DMS79 treated with DMSO at 0.1 percent for 48 hours (cell line): ENCODE measurements around the gene LDAH.

Source experiments
- DNase-seq: peaks from one replicate; lab custom pipeline; 2025; lab: John Stamatoyannopoulos, UW

Gene LDAH

GRCh38 chr2:20637147-20637546, 185.8 kb downstream of the LDAH start:
- DNase-seq, result no peak

GRCh38 chr2:20635675-20636584, 187.0 kb downstream of the LDAH start:
- peak; percentile 79 for DNase-seq

- DNase-seq, result peak; percentile 73
These were observed 187.8 kb downstream of the LDAH start for GRCh38 chr2:20635113-20635510.

- DNase-seq, result peak; percentile 79
These were observed 188.3 kb downstream of the LDAH start for GRCh38 chr2:20634507-20635112.
